NCI-H2171 treated with DMSO at 0.1 percent for 48 hours (cell line): Measurements from ENCODE around the gene EHD2.
"Not testable (repeated sequence)": the region's sequence is repeated elsewhere in the genome, so short reads cannot be mapped to it uniquely, and the experiment has no call there.

Source experiments
- DNase-seq: peaks from one replicate; lab custom pipeline; 2025; lab: John Stamatoyannopoulos, UW

EHD2 gene, protein sequence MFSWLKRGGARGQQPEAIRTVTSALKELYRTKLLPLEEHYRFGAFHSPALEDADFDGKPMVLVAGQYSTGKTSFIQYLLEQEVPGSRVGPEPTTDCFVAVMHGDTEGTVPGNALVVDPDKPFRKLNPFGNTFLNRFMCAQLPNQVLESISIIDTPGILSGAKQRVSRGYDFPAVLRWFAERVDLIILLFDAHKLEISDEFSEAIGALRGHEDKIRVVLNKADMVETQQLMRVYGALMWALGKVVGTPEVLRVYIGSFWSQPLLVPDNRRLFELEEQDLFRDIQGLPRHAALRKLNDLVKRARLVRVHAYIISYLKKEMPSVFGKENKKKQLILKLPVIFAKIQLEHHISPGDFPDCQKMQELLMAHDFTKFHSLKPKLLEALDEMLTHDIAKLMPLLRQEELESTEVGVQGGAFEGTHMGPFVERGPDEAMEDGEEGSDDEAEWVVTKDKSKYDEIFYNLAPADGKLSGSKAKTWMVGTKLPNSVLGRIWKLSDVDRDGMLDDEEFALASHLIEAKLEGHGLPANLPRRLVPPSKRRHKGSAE

GRCh38 chr19:47713046-47714021 lies at the start of gene EHD2:
TSS of gene EHD2 (plus strand) at chr19:47713422. CDS start at chr19:47716613, 3,191 bp downstream.
- no peak for DNase-seq

DNA sequence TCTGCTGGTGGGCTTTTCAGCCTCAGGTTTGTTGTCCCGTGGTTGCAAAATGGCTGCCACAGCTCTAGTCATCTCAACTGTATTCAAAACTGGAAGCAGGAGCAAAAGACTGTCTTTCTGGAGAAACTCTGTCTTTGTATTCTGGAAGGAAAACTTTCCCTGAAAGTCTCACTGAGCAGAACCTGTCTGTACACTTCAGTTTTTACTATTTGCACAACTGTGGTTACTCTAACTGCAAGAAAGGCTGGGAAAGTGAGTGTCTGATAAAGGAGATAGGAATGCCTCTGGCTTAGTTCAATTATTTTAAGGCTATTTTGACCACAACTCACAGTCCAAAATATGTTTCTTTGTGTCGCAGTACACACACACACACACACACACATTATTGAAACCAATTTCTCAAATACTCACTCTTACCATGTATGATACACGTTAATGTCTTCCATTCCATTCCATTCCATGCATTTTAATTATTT lies 49.7 kb upstream of the EHD2 start:
- DNase-seq = no peak

GRCh38 chr19:47663911-47664771 lies 49.1 kb upstream of the EHD2 start:
- no peak for DNase-seq

DNA sequence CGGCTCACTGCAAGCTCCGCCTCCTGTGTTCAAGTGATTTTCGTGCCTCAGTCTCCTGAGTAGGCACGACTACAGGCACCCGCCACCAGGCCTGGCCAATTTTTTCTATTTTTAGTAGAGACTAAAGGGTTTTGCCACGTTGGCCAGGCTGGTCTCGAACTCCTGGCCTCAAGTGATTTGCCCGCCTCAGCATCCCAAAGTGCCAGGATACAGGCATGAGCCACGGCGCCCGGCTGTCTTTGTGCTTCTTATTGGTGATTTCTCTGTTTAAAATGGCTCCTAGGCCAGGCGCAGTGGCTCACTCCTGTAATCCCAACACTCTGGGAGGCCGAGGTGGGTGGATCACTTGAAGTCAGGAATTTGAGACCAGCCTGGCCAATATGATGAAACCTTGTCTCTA lies 44.7 kb upstream of the EHD2 start:
- DNase-seq = not testable (repeated sequence)

DNA sequence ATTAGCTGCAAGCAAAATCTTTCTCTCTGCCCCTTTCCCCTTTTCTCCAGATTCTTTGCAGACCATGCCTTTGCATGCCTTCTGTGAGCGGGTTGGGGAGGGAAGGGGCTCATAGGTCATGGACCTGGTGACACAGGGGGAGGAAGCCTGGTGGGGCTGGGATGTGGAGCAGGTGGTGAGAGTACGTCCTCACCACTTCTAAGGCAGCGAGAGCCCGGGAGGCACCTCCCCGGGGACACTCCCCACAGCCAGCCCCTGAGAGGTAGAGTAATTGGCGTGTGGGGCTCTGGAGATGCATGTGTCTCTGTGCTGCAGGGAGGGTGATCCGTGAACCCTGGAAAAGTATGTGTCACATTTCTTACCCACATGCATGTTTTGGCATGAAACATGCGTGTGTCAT lies 42.5 kb upstream of the EHD2 start:
- DNase-seq = no peak

DNA sequence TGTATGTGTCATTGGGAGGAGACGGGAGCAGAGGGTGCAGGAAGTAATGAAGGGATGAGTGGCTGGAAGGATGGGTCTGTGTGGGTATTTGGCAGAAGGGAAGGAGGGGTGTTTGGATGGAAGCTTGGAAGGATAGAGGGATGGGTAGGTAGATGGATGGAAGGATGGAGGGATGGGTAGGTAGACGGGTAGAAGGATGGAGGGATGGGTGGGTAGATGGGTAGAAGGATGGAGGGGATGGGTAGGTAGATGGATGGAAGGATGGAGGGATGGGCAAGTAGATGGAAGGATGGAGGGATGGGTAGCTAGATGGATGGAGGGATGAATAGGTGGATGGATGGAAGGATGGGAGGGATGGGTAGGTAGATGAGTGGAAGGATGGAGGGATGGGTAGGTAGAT lies 41.7 kb upstream of the EHD2 start:
- no peak for DNase-seq

GRCh38 chr19:47673426-47673825 lies 39.8 kb upstream of the EHD2 start:
- no peak for DNase-seq

DNA sequence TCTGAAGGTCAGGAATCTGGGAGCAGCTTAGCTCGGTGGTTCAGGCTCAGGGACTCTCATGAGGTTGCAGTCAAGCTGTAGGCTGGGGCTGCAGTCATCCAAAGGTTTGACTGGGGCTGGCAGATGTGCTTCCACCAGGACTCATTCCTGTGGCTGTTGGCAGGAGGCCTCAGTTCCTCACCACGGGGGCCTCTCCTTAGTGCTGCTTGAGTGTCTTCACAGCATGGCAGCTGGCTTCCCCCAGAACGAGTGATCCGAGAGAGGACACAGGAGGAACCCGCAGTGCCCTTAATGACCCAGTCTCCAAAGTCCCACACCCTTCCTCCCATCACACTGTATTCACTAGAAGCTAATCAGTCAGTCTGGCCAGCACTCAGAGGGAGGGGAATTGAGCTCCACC lies 38.7 kb upstream of the EHD2 start:
- DNase-seq = no peak

GRCh38 chr19:47675271-47675670 lies 38.0 kb upstream of the EHD2 start:
- DNase-seq = no peak

- DNase-seq = no peak
Measured at GRCh38 chr19:47675859-47676258, 37.4 kb upstream of the EHD2 start.

GRCh38 chr19:47676811-47677210 lies 36.4 kb upstream of the EHD2 start:
- peak; percentile 30 for DNase-seq

GRCh38 chr19:47679251-47679900 lies 33.8 kb upstream of the EHD2 start:
- no peak for DNase-seq

DNA sequence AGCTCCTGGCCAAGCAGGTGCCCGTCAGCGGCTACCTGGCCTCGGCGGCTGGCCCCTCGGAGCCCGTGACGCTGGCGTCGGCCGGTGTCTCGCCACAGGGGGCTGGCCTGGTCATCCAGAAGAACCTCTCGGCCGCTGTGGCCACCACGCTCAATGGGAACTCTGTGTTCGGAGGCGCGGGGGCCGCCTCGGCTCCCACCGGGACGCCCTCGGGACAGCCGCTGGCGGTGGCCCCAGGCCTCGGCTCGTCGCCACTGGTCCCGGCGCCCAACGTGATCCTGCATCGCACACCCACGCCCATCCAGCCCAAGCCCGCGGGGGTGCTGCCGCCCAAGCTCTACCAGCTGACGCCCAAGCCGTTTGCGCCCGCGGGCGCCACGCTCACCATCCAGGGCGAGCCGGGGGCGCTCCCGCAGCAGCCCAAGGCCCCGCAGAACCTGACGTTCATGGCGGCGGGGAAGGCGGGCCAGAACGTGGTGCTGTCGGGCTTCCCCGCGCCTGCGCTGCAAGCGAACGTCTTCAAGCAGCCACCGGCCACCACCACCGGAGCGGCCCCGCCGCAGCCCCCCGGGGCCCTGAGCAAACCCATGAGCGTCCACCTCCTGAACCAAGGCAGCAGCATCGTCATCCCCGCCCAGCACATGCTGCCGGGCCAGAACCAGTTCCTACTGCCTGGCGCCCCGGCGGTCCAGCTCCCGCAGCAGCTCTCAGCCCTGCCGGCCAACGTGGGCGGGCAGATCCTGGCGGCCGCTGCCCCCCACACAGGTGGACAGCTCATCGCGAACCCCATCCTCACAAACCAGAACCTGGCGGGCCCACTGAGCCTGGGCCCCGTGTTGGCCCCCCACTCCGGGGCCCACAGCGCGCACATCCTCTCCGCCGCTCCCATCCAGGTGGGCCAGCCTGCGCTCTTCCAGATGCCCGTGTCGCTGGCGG lies 33.0 kb upstream of the EHD2 start:
- DNase-seq = no peak

GRCh38 chr19:47680858-47681332 lies 32.3 kb upstream of the EHD2 start:
- DNase-seq = no peak

DNA sequence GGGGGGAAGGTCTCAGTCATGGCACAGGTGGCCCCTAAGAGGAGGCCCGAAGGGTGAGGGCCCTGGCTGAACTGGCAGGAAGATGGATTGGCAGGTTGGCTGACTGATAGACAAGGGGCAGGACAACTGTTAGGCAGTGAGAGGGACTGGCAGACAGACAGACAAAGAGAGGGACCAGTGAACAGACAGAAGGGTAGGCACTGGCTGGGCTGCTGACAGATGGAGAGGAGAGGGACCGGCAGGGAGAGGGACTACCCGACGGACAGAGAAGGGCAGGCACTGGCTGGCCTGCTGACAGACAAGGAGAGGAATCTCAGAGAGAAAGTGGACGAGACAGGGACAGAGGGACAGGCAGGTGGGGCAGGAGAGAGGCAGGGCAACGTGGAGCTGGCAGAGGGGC lies 31.8 kb upstream of the EHD2 start:
- DNase-seq = no peak

DNA sequence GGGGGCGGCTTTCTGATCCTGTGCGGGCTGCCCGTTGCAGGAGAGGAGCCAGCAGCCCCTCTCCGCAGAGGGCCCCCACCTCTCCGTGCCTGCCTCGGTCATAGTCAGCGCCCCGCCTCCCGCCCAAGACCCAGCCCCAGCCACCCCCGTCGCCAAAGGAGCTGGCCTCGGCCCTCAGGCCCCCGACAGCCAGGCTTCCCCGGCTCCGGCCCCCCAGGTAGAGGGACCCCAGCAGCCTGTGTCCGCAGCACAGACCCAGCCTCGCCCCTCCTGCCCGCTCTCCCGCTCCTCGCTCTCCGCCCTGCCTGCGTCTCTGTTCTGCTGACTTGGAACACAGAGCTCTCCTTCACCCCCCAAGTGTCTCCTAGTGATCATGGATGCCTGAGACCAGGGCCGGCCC lies 31.3 kb upstream of the EHD2 start:
- no peak for DNase-seq

- DNase-seq = no peak
Measured at GRCh38 chr19:47682939-47683338, 30.3 kb upstream of the EHD2 start.

GRCh38 chr19:47686679-47687450 lies 26.4 kb upstream of the EHD2 start:
- no peak for DNase-seq

DNA sequence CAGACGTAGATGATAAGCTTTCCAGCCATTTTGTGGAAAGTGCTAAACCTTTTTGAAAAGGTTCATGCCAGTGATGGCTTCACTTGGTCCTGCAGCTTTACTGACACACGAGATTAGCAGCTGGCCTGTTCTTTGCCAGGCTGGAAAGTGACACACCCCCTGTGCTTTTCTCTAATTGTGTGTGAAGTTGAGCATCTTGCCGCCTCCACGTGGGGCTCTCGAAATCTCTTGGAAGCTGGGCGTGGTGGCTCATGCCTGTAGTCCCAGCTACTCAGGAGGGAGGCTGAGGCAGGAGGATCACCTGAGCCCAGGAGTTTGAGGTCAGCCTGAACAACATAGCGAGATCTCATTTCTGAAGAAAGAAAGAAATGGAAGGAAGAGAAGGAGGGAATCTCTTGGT lies 25.3 kb upstream of the EHD2 start:
- DNase-seq = no peak
